IPS DF 4.7 (cell line): ENCODE results near the gene ARNT2.

Experiments
- DNase-seq: peaks from one replicate; pipeline ENCODE4 v3.0.0-alpha.2; 2013; ENCODE audit warnings: low spot score; ENCODE audit errors: extremely low read depth

Gene ARNT2

GRCh38 chr15:80489030-80489594, 84.9 kb downstream of the ARNT2 start:
- DNase-seq: no peak

- DNase-seq: no peak
These were observed 86.3 kb downstream of the ARNT2 start for GRCh38 chr15:80490431-80490990.

GRCh38 chr15:80491163-80491847, 87.1 kb downstream of the ARNT2 start:
- no peak for DNase-seq

GRCh38 chr15:80492409-80492808, 88.2 kb downstream of the ARNT2 start:
- no peak for DNase-seq

GRCh38 chr15:80492874-80493273, 88.7 kb downstream of the ARNT2 start:
- no peak for DNase-seq

- no peak for DNase-seq
These were observed 90.2 kb downstream of the ARNT2 start for GRCh38 chr15:80494351-80494751.

GRCh38 chr15:80494756-80495155, 90.6 kb downstream of the ARNT2 start:
- DNase-seq: no peak

- DNase-seq: no peak
These were observed 91.3 kb downstream of the ARNT2 start for GRCh38 chr15:80495401-80495942.

GRCh38 chr15:80496096-80496495, 91.9 kb downstream of the ARNT2 start:
- DNase-seq: no peak

- no peak for DNase-seq
These were observed 93.0 kb downstream of the ARNT2 start for GRCh38 chr15:80497221-80497620.

GRCh38 chr15:80498652-80499051, 94.5 kb downstream of the ARNT2 start:
- no peak for DNase-seq

GRCh38 chr15:80500021-80500420, 95.8 kb downstream of the ARNT2 start:
- no peak for DNase-seq

GRCh38 chr15:80501476-80501875, 97.3 kb downstream of the ARNT2 start:
- DNase-seq: no peak

- no peak for DNase-seq
These were observed 98.6 kb downstream of the ARNT2 start for GRCh38 chr15:80502782-80503181.

GRCh38 chr15:80503319-80503952, 99.3 kb downstream of the ARNT2 start:
- no peak for DNase-seq

- DNase-seq: no peak
These were observed 100.7 kb downstream of the ARNT2 start for GRCh38 chr15:80504931-80505330.

- DNase-seq: no peak
These were observed 102.2 kb downstream of the ARNT2 start for GRCh38 chr15:80506286-80506893.

GRCh38 chr15:80507131-80507530, 102.9 kb downstream of the ARNT2 start:
- no peak for DNase-seq

GRCh38 chr15:80507638-80508316, 103.6 kb downstream of the ARNT2 start:
- no peak for DNase-seq

- DNase-seq: no peak
These were observed 104.6 kb downstream of the ARNT2 start for GRCh38 chr15:80508783-80509182.

GRCh38 chr15:80509800-80510199, 105.6 kb downstream of the ARNT2 start:
- no peak for DNase-seq
